ENCODE results near the gene PMEPA1.

The PMEPA1 gene

DNA sequence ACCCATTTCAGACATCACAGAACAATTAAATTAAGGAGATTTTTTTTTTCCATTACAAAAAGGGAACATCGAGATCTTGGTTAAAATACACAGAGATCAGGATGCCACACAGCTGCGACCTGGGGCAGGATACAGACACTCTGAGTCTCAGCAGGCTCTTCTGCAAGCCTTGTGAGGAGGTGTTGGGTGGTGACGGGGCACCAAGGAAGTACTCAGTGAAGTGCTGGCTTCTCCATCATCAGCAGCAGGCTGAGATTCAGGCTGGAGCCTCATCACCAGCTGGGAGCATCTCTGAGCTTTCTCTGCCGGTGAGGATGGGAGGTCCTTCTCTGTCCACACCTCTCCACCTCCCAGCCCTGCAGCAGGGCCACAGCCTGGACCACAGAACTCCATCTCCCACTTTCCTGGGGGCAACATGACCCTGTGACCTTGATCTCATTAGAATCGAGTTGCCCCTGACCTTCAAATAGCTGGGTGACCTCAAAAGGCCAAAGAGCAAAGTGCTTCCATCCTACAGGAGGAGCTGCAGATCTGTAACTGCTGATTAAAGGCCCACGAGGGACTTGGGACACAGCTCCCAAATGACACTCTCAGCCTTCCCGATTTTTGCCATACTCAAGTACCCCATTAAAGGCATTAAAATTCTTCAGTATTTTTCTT lies 16.0 kb downstream of the PMEPA1 start:
- no peak for DNase-seq (ENCODE audit: low spot score)

DNA sequence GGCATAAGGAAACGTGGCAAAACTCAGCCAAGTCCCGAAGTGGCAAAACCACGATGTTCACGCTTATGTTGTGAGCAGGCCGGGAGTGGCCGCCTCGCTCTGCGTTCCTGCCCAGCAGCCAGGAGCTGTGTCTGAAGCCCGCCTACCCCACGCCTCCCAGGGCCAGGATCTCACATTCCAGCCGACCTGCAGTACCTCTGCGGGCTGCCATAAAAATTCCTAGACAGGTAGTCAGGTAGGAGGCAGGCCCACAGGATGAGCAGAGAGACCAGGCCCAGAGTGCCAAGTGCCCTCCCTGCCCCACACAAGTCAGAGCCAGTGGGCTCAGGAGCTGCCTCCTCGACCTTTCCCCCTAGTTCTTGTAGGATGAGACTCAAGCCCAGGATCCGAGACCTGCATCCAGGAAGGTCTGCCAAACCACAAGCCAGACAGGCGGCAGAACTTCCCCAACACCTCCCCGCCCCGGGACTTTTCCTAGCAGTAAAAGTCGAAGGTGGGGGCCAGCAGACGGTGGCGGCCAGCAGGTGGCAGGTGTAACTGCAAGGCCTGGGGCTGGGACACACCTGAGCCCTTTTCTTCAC lies 16.7 kb downstream of the PMEPA1 start:
- DNase-seq (ENCODE audit: low spot score) = peak; percentile 96

DNA sequence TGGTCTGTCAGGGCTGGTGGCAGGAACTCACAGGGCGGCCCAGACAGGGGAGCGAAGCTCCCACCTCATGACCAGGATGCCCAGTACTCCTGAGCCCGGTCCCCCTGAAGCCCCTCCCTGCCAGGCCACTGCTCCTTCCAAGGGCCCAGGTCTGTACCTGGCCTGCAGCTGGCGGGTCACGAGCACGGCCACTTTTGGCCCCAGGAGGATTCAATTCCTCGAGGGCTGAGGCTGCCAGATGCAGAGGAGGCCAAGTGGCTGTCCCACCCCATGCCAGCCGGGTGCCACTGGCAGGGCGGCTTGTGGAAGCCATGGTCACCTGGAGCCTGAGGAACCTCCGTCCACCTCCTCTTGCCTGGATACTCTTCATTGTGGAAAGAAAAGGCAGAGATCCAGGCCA lies 17.4 kb downstream of the PMEPA1 start:
- DNase-seq (ENCODE audit: low spot score) = no peak

DNA sequence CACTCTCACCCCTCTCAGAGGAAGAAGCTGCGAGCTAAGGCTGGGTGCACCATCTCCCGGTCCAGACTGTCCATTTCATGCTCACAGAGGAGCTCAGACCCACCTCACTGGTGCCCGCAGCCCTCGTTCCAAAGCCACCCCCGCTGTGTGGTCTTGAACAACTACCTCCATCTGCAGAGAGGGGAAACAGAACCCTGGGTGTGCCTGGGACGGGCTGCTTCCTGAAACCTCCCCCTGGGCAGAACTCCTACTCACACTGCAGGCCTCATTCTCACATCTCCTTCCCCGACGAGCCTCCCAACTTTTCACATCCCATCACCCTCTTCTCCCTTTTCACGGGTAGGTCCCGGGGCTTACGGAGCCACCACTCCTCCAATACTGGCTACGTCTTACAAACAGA lies 18.1 kb downstream of the PMEPA1 start:
- DNase-seq (ENCODE audit: low spot score) = no peak

DNA sequence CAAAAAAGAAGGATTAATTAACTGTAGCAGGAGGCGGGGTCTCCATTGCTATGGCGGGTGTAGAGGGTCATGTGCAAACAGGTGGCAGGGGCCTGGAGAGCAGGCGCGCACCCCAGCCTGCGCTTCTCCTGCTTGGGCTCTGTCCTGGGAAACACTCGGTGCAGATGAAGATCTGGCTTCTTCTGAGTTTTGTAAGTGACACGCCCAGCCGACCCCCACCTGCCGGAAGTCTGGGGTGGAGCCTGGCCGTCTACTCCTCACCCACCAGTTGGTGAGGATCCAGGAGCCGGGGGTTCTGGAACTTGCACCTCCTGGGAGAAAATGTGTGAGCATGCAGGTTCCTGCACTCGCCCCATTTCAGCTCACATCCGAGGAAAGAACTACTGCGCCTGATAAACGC lies 19.3 kb downstream of the PMEPA1 start:
- no peak for DNase-seq (ENCODE audit: low spot score)

DNA sequence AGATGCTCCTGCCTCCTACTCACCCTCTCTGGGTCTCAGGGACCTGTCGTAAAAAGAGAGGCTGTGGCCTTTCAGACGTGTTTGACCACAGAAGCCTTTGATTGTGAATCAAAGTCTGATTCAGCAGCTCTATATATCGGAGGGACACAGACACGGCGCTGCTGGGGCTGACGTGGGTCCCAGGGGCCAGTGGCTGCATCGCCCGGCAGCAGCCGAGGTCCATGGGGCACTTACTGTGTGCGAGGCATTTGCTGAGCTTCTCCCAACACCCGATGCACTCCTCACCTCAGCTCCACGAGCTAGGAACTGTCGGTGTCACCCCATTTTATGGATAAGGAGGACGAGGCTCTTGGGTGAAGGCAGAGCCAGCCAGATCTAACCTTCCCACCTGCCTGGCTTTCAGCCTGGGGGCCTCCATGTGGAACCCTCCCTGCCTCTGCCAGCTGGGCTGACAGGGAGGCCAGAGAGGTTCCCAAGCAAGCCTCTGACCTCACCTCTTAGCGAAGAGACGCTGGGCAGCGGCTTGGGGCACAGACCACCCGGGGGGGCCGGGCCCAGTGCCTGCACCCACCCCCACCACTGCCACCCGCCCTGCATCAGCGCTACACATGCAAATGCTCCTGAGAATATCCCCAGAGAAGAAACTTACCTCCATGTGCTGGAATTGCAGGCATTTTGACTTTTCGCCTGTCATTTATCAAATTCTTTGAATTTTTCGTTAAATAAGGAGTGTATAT lies 19.9 kb downstream of the PMEPA1 start:
- no peak for DNase-seq (ENCODE audit: low spot score)

DNA sequence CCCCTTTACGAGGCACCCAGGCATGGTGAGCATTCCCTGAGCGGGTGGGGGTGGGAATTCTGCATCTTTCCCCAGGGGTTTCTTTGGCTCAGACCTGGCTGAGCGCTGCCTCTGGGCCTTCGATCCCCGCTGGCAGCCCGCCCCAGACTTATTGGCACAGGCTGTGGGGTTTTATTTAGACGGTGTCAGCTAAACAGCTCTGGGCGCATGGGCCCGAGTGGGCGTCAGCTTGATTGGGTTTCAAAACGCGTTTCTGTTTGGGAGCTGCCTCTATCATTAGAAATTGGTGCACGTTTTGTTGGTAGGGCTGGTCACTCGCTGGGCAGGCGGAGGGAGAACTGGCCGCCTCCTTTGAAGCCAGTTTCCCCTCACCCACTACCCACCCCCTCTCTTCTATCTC lies 21.0 kb downstream of the PMEPA1 start:
- DNase-seq (ENCODE audit: low spot score) = no peak

DNA sequence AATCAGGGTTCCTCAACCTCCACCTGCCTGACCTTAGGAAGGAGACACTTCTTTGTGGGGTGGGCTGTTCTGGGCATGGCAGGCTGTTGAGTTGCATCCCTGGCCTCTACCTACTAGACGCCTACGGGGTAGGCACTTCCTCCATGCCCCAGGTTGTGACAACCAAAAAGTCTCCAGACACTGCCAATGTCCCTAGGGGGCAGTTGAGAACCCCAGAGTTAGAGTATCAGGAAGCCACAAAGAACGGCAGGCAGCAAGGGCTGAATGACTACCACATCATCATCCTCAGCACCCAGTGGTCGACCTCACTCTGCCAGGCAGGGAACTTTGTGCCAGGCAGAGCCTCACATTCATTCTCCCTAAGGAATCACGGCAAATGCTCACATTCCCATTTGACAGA lies 21.5 kb downstream of the PMEPA1 start:
- no peak for DNase-seq (ENCODE audit: low spot score)

DNA sequence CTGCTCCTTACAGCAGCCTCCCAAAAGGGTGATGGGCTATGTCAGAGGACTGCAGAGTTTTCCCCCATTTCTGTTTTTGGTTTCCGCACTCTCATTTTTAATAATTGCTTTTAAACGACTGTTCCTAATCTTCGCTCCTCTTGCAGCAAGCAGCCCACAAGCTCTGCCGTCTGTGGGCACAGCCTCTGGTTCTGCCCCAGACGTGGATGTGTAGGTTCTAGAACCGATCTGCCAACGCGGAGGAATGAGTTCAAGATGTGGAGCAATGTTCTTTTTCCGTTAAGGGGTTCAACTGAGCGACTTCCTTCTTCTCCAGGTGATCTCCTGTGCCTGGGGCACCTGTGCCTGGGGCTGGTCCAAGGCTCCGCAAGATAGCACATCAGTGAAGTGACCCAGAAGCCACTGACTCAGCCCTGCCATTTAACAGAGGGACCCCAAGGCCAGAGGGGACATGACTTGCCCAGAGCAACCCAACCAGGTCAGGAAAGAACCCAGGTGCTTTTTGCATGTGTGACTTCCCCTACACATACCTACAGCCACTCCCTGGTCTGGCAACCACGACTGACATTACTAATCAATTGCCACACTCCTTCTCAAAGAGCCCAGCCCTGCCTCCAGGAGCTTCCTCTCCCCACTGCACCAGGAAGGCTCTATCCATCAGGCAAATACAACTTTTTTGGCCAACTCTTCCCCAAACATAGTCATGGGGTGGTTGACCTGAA lies 22.7 kb downstream of the PMEPA1 start:
- peak; percentile 22 for DNase-seq (ENCODE audit: low spot score)

DNA sequence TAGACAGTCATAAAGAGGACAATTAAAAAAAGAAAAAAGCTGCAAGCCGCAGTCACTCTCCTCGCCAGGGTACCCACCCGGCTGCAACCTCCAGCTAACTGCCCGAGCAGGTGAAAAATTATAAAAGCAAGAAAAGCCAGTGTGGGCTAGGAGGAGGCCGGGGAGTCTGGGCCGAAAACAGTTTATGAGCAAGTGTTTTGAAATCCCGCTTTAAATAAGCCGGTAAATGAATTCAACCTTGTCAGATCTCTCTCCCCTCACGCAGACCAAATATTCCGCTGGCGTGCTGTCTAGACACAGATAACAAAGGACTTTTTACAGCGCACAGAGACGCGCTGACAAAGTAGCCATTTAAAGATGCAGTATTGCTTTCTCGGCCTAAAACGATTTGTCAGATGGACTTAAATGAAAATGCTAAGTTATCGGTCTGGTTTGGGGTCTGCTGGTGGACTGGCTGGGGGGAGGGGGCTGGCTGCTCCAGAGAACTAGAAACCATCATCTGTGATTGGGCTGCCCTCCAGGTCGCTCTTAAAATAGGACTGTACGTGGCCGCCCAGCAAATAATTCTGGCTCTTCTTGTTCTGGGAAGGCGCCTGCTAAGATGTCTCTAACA lies 24.6 kb downstream of the PMEPA1 start:
- no peak for DNase-seq (ENCODE audit: low spot score)

DNA sequence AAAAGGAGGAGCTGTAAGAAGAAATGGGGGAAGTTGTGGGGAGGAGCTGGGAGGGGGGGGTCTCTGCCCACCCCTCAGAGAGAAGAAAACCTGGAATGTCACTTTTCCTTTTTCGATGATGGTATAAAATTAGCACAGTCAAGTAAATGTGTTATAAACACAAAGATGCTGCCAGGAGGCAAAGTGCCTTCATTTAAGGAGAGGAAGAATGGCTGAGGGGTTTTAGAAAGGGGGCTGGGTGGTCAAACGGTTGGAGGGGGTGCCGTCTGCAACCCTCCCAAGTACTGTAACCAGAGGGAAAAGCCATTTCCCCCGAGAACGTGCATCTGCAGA lies 25.0 kb downstream of the PMEPA1 start:
- DNase-seq (ENCODE audit: low spot score) = no peak

DNA sequence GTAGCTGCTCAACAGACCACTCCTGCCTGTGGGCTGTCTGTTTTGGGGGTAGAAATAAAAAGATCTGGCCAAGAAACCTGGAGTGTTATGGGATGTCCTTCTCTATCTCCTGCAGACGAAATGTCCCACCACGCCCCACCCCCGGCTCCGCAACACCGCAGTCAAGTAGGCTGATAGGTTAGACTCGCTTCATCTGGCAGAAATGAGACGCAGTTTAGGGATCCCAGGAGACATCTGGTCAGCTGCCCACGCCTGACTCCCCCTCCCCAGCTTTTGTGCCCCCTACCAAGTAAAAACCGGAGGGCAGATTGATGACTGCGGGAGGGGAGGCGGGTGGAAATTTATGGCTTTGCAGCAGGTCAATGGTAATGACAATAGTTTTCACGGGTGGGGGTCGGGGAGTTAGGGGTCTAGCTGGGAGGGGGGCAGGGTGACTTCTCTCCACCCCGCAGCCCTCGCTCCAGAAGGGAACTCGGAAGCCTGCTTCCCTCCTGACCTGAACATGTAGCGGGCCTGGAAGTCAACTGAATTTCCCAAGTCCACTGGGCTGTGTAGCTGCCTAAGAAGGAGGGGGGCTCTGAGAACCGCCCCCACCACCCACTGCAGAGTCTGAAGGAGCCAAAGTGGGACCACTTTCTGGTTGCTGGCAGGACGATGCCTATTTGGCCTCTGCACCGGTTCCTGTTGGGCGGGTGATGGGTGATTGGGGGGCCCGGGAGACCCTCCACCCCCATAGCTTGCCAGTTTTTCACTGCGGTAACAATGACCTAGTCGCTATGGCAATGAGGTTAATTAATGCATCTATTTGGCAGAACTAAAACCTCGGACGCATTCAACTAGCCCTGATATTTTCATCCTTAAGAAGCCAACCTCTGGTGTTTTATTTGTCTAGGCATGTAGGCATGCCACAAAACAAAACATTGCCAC lies 25.7 kb downstream of the PMEPA1 start:
- no peak for DNase-seq (ENCODE audit: low spot score)

DNA sequence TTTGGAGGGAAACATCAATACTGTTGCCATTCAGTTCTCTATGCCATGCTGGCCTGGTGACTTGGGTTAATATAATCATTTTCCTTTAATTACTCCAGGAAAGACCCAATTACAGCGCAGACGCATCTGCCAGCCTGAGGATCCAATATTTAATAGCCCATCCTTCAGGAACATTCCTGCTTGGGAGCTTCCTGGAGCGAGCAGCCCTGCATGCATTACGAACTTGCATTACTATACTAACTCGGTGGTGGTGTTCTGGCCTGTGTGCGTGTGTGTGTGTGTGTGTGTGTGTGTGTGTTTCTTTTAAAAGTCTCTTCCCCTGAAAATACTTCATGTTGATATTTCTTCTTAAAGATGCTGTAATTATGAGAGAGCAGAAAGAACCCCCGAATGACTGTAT lies 26.5 kb downstream of the PMEPA1 start:
- DNase-seq (ENCODE audit: low spot score) = no peak

DNA sequence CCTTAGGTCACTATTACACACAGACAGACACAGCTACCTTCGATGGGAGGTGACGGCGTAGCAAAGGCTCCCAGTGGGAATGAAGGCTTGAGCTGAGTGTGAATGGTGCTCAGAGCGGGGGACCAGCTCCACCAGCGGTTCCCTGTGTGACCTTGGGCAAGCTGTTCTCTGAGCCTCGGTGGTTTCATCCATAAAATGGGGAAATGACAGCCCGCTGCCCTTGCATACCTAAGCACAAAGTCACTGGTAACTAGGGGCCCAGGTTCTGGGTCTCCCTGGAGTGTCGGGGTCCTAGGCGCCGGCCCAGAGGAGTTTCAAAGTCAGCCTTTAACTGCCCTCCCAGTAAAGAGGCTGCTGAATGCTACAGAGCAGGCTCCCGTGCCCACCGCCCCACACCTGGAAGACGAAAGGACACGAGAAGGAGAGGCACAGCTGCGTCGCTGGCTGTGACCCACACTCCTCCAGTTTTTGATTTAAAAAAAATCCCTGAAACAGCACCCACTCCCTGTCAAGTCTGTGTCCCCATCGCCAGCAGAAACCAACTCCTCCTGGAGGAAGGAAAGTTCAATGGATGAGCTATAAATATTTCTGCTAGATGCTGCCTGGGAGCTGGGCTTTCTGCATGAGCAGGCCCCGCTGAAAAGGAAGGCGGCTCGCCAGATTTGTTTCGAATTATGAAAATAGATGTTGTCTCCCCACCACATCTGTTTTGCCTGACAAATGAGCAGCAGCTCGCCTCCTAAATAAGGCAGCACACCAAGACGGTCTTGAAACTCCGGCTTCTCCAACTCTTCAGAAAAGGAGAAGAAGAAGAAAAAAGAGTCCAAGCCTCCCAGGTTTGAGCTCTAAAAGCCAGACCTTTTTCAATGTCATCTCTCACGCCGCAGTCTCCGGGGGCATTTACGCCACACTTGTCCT lies 27.4 kb downstream of the PMEPA1 start:
- DNase-seq (ENCODE audit: low spot score) = no peak

DNA sequence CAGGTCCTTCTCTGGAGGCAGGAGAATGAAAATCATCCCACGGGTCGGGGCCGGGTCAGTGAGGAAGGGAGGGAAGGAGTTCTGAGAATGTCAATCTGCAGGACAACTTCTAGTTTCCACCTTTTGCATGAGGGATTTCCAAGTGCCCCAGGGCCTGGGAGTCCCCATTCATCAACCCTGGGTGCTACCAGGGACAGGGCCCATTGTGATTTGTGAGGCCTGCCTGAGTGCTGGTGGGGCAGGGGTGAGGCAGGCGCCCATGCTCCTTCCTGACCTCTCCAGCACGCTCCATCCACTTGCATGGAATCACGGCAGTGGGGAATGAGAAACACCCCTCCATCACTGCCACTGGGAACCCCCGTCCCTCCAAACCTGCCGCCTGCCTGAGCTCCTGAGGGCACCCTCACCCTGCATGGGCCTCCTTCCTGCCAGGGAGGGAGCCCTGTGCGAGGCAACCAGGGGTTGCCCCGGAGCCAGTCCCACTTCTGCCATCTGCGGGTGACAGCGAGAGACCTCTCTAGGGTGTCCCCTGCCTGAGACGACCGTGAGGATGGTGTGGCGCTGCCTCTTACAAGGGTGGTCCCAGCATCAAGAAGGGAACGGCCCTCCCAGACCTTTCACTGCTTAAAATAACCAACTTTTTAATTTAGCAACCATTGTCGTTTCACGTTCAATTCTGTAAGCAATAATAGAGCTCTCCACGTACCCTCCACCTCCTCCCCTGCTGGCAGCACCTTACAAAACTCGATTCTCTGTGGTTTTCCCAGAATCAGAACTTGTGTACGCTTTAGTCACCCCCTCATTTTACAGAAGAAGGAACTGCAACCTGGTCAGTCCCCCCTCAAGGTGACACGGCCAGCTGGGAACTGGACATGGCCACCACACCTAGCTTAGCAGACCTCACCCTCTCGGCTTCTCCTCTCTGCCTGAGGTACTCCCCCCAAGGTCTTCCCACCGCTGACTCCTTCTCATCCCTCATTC lies 28.6 kb downstream of the PMEPA1 start:
- DNase-seq (ENCODE audit: low spot score) = no peak

DNA sequence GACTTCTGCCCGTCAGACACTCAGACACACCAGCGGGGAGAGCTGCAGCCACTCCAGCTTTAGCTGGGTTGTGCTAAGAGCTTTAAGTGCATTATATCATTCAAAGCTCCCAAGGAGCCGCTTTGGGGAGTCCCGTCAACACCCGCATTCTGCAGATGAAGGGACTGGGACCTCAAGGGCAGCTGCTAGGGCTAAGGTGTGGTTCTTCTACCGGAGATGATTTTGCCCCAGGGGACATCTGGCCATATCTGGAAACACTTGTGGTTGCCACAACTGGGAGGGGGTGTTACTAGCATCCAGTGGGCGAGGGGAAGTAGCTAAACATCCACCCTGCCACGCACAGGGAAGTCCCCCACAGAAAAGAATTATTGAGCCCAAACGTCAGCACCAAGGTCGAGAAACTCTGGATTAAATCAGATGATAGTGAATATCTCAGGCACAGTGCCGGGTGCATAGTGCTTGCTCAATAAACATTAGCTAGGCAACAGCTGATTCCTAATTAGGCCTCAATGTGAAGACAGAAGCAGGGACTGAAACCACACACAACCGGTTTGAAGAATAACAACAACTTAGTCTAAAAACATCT lies 29.6 kb downstream of the PMEPA1 start:
- DNase-seq (ENCODE audit: low spot score) = no peak

DNA sequence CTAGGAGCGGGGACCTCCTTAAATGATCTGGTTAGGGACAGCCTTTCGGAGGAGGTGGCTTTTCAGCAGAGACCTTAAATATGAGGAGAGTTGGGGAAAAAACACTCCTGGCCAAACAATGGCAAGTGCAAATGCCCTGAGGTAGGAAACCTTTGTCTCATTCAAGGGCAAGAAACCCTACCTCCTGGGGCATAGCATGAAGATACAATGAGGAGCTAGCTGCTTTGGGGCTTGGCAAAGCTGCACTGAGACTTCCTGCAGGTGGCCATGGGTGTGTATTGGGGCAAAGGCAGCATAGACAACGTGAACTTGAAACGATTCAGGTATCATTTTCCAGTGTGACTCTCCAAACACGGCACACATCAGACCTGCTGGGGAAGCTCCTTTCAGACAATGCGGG lies 30.7 kb downstream of the PMEPA1 start:
- DNase-seq (ENCODE audit: low spot score) = no peak

DNA sequence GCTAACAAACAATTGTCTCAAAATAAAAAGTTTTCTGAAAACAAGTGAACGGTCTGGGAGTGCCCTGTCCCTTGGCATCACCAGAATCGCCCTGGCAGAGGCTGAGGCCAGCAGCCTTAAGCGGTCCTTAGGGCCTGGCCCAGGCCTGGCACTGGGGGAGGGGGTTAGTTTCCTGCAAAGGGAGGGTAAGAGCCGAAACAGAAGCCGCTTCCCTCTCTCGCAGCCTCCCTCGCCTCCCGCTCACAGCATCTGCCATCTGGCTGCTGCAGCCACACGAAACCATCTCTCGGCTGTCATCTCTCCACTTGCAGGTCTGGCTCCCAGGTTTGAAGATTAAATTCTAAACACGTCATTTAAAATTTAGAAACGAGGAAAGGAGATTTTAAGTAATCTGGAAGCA lies 31.5 kb downstream of the PMEPA1 start:
- DNase-seq (ENCODE audit: low spot score) = no peak

DNA sequence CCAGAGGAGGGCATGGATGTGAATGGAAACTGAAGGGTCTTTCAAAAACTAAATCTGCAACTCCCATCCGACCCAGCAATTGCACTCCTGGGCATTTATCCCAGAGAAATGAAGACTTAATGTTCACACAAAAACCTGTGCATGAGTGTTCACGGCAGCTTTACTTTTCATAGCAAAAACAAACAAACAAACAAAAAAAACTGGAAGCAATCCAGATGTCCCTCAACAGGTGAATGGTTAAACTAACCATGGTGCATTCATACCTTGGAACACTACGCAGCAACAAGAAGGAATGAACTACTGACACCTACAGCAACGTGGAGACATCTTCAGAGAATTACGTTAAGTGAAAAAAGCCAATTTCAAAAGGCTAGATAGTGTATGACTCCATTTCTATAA lies 32.2 kb downstream of the PMEPA1 start:
- DNase-seq (ENCODE audit: low spot score) = no peak

Data from LoVo (cell line).